Right hindlimb (tissue), 1 donor: ENCODE measurements around the gene GRM1.

Experiments used
- DNase-seq: peaks from one replicate; pipeline ENCODE4 v3.0.0-alpha.2; 2018

GRM1 gene

DNA sequence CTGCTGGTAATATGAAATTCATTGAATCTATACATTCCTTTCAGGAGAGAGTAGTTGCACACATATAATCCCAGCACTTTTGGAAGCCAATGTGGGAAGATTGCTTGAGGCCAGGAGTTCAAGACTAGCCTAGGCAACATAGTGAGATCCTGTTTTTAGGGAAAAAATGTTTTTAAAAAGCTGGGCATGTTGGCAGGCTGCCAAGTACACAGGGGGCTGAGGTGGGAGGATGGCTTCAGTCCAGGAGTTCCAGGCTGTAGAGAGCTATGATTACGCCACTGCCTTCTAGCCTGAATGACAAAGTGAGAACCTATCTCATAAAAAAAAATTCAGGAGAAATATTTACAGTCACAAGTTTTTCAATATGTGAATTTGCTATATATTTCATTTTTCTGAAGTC lies 71.9 kb downstream of the GRM1 start:
- DNase-seq = no peak

DNA sequence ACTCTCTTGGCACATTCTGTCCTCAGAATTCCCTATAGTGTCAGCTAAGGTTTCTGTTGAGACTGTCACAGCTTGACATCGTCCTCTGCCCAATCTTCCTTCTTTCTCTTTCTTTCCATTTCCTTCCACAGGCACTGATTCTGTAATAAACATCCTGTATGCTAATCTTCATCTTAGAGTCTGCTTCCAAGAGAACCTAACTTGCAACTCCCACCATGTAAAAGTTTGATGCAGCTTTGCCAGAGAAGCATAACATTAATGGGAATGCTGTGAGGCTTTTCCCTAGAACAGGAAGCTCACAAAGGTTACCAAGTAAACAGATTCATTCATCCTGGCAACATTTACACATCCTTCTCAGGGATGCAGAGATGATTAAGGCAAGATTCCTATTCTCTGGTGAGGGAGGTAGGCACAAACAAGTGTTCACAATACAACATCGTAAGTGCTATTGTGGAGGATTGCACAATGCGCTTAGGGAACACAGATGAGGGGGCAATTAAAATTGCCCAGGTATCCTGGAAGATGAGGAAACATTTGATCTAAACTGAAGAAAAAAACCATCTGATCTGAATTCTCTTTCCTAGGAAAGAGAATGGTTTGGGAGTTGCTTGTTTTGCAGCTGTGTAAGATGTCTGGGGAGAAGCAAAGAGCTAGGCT lies 74.7 kb downstream of the GRM1 start:
- no peak for DNase-seq

DNA sequence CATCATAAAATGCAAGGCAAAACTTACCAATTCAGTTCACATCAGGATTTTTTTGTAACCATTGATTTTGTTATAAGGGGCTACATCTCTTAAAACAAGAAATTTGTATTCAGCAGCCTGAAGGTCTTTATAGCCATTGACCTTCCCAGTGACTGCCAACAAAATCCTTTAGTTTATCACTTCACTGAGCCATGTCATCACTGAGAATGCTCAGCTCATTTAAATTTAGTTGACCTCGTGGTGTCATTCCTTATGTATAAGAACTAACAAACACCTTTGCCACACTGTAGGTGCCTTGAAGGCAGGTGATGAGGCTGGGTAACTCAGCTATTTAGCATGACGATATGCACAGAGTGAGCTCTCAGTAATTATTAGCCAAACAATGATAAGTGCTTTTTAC lies 77.7 kb downstream of the GRM1 start:
- no peak for DNase-seq

DNA sequence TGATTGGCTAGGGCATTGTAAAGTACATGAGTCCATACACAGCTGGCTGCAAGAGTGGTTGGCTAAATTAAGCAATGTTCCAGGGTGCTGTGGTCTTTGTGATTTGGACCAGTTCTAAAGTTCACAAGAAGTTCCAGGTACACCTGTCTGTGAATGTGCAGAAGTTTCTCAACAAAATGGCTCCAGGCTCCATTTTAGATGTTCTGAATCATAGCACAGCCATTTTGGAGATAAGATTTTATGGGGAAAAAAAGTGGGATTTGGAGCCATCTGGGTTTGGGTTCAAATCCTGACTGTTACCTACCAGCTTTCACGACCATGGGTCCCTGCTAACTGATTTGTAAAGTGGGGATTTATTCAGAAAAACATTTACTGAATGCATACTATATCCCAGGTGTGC lies 82.1 kb downstream of the GRM1 start:
- DNase-seq = no peak

DNA sequence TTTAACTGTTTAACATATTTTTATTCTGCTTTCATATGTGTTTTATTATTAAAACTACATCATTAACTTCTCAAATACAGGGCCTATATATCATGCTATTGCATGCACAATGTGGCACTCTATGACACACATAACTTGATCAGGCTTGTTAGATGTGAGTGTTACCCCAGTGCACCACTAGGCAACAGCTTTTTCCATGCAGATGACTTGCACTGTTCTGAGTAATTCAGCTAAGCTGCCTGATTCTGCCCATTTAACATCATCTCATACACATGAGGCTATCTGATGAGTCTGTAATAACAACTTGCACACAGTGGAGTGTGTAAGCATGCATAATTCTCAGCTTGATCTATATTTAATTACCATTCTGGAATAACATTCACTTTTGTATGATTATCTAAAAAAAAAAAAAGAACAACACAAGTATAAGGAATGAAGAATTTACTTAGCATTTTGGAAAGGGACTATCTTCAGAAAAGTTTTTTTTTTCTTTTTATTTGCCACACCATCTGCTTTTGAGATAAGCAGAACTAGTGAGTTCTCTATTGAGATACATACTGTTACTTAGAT lies 83.1 kb downstream of the GRM1 start:
- no peak for DNase-seq

DNA sequence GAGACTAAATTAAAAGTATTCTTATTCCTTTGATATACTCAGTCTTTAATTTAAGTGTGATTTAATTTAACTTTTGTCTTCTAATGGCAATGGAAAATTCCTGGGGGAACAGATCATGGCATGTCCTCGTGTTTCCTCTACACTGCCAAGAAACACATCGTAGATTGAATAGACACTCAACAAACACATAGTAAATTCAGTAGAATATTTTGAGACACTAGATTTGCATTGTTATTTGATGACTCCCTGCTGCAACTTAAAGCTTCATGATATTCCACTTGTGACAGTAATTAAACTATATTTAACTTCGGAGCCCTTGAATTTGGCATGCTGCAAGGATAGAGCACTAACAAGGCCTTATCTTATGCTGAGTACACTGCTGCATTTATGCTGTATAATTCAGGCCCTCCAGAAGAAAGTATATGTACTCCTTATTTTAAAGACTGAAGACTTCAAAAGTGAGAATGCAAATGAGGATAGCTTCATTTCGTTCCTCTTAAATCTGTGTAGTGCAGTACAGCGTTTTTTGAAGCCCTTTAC lies 84.3 kb downstream of the GRM1 start:
- DNase-seq = no peak

DNA sequence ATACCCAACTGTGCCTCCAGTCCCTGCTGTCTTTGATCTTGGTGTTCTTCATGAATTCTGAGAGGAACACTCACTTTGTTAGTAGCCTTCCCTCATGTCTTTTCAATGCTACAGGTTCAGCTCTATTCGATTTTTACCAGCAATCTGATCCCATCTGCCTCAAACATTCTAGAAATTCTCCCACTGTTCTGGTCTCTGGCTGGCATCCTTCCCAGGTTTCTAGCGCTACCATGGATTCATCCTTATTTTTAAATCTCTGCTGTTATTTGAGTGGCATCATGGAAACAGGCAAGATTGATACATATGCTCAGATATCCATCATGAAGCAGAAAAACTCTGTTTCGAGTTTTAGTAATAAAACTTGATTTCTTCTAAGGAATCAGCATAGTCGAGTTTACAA lies 94.8 kb downstream of the GRM1 start:
- no peak for DNase-seq

DNA sequence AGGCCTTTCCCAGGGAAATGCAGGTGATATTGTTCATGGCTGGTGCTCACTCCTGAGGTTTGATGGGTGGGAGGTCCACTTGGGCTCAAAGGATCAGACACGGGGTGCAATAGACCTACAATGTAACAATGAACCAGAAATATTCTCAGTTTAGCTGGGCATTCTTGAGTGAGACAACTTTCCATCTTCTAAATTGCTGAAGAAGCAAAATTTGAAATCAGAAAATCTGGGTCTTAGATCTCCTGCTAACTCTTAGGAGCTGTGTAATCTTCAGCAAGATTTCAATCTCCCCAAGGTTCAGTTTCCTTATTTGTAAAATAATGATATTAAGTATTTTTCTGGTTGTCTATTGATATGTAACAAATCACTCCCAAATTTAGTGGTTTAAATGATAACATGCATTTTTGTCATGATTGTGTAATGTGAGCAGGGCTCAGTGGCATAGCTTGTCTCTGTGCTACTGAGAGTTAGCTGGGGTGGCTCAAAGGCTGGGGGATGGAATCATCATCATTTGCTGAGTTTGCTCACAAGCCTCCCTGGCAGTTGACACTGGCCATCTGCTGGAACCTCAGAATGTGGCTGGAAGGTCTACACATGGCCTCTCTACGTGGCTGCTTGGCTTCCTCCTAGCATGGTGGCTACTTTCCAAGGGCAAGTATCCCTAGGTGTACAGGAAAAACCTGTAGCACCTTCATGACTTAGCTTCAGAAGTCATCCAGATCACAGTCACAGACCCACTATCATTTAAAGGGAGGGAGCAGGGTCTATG lies 98.8 kb downstream of the GRM1 start:
- no peak for DNase-seq

DNA sequence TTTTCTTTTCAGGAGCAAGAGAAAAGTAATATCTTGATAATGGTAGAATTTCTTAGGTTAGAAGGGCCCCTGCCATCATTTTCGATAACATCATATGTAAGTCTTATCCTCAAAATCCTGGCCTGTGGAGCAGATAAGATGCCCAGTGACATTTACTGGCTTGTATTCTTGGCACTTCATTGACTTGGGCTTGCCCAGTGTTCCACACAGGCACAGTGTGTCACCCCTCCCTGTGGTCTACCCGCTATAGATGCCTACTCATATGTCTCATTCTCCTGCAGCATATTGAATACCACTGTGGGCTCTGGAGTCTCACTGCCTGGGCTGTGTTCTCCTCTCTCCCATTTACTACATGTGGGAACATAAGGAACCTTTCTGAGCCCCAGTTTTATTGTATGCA lies 105.0 kb downstream of the GRM1 start:
- no peak for DNase-seq

DNA sequence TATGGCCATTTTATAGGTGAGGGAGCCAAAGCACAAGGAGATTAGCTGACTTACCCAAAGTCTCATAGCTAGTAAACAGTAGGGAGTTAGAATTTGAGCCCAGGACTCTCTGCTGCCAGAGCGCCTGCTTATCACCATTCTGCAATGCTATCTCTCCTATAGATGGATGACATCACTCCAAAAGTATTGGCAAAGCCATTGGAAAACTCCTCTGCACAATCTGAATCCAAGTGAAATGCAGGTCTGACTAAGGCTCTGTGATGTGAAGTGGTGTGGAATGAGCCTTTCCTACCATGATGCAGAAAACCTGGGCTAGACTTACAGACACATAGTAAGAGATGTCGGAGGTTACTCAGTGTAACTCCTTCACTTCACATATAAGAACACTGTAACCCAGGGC lies 106.3 kb downstream of the GRM1 start:
- DNase-seq = no peak

DNA sequence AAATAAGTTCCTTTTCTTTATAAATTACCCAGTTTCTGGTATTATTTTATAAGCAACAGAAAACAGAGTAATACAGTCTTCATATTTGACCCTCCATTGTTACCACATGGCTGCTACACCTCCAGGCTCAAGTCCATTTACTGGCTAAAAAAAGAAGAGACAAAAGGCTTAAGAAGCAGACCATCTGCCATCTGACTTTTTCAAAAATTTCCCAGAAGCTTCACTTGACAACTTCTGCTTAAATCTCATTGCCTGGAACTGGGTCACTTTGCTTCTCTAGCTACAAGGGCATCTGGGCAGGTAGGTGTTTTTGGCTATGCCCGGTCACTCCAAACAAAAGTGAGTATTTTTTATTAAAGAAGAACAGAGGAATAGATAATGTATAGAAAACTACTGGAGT lies 118.0 kb downstream of the GRM1 start:
- DNase-seq = no peak

DNA sequence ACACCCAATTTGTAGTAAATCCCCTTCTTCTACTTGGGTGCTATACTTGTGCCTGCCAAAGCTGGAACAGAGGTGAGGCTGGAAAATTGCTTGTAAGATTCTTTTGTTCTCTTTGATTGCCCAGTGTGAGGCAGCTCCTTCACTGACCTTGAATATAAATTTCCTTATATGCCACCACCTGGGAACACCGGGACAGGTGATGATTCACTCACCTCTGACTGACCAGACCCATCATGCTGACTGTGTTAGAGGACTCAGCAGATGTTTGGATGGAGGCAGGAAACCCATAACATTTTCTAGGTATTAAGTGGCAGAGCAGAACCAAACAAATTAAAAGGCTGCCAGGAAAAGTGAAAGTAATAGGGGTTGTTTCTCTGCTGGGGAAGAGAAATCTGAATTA lies 120.9 kb downstream of the GRM1 start:
- no peak for DNase-seq

DNA sequence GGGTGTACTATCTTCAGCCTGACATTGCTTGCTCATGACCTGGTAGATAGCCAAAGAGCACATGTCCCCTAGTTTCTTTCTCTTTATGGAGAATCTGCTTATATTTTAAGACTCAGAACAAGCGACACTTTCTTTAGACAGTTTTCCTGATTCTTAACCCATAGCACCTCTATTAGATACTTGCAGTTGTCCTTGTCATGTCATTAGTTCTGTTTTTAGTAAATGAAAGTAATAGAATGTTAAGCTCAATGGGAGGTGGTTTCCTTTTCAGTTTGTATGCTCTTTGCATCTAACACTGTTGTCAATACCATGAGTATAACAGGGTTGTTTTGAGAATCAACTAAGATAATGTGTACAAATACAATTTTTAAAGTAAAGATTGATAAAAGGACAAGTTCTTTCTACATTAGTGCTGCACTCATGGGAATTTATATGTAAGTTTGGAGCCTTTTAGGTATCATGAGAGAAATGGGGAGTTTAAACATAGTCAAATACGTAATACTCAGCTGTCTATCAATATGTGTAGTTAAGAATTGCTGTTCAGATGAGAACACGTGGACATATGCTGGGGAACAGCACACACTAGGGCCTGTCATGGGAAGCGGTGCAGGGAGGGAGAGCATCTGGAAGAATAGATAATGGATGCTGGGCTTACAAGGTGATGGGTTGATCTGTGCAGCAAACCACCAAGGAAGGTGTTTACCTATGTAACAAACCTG lies 124.3 kb downstream of the GRM1 start:
- no peak for DNase-seq

DNA sequence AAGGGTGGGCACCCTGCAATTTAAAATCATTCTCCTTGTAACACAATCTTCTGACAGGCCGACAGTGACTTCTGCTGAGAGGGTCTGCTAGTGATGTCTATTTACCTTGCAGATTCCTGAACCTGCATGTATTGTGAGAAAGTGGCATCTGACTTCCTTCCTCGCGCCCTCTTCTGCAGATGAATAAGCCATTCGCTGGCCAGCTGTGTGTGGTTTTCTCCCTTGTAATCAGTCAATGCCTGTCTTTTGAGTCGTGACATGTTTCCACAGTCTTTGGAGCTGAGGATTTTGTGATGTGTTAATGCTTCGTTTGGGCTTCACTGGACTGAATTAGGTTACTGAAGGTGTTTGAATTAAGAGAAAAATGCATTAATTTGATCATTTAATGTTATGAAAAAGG lies 125.3 kb downstream of the GRM1 start:
- no peak for DNase-seq

DNA sequence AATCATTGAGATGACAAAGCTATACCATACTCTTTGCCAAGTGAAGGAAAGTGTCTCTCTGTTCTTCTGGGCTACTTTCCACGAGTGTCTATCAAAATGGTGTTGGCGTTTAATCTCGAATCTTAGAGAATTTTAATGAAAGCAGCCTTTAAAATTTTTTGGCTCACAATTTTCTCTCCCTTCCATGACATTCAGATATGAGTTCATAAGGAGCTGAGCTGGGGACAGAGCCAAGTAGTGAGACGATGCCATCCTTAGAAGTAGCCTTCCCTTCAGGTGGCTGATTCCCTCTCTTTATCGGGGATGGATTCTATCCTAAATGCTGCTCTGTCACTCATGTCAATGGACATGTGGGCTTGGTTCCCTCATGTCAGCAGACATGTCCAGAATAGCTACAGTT lies 132.8 kb downstream of the GRM1 start:
- no peak for DNase-seq

DNA sequence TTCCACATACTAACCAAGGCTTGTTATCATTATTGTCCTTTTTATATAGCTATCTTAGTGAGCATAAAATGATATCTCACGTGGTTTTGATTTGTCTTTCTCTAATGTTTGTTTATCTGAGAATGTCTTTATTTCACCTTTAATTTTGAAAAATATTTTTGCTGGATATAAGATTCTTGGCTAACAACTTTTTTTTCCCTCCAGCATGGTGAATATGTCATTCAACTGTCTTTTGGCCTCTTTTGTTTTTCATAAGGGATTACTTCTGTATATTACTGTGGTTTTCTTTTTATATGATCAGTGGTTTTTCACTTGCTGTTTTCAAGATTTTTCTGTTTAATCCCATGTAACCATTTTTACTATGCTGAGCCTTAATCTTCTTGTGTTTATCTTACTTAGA lies 141.0 kb downstream of the GRM1 start:
- no peak for DNase-seq

DNA sequence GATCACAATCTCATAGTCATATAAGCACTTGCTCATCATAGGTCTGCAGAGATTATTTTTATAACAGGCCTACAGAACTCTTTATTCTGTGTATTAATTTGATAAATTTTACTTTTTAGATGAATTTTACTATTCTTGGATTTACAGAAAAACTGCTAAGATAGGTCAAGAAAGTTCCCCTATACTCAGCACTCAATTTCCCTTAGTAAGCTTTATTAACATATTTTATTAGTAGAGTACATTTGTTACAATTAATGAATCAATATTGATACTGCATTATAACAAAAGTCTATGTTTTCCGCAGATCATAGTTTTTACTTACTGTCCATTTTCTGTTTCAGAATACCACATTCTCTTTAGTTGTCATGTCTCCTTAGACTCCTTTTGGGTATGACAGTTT lies 148.9 kb downstream of the GRM1 start:
- DNase-seq = no peak

DNA sequence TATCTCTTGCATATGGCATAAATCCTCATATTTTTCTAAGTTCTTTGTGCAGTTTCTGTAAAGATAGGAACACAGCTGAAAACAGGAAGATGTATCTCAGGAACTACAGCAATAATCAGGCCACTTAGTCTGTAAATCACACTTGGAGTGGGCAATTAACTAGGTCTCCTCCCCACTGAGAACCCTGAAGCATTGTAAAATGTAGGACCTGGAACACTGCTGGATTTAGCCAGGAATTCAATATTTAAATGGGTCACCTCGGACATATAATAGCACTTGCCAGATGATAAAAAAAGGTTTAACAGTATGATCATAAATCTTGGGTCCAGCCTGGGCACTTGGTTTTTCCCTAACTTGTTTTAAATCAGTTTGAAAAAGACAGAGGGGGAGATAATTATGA lies 155.0 kb downstream of the GRM1 start:
- no peak for DNase-seq

DNA sequence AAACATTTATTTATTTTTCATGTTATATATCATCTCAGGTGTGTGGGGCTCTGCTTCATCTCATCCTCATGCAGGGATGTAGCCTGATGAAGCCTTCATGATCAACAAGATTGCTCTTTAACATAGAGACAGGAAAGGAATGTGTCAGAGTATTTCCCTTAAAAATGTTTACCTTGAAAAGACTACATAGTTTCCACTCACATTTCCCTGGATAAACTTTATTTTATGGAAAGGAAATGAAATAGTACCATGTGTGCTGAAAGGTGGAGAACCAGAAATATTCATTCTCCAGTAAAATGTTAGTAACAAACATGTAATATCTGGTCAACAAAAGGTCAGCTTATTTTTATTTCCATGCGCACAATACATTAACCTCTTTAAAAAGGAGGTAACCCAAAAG lies 155.8 kb downstream of the GRM1 start:
- no peak for DNase-seq

DNA sequence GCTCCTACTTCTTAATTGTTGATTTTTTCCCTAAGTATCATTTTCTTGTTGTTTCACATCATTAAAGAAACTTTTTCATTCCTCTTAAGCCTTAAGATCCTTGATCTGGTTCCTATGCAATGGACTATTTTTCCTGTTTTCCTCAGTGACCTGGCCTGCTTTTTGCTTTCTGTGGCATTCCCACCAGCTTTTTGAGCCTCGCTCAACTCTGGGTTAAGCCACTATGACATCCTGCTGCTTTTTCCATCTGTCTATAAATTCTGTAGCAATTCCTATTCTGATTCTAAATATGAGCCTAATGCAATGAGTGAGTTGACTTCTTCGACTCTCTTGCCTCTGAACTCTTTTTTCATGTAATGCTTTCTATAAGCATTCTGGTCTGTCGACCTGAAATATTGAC lies 160.3 kb downstream of the GRM1 start:
- no peak for DNase-seq

DNA sequence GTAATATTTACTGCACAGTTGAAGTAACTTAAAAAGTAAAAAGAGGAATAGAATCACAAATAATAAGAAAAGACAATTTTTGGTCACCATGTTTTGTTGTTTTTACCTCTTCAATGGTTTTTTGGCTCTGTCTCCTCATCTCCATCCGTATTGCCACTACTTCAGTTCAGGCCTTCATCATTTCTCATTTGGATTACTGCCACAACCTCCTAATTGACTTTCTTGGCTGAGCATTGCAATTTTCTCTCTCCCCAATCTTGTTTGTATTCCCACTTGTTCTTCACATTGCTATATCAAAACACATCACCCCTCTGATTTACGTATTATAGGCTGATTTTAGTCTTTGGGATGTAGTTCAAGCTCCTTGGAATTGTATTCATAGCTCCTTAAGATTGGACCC lies 161.7 kb downstream of the GRM1 start:
- DNase-seq = no peak

DNA sequence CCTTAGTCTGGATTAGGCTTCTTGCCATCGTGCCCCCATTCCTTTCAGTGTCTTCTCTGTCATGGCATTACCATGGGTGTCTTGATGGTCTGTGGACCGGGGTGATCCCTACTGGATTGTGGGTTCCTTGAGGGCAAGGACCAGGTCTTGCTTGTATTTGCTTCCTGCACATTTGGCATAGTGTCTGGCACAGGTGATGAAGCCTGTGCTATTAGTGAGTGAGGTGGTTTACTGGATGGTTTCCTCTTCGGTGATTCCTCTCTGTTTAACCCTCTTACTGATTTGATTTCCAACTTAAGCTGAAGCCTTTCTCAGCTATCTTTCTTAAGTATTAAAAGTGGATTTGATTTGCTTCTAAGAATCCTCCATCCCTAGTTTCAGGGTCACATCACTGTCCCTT lies 162.3 kb downstream of the GRM1 start:
- no peak for DNase-seq

DNA sequence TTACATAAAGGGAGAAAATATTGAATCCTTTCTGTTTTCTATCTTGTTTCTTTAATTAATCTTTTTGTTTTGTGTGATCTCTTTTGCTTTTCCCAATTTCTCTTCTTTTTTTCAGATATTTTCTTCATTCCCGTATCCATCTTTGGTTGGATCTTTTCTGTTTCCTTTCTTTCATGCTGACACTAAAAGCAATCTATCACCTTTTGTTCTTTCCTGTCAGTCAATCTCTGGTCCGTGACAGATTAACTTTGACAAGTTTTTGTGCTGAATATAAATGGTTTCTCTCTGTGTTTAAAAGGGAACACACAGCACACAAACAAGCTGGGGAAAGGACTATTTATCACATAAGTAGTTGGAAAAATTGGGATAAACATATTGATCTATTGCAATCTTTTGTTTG lies 162.8 kb downstream of the GRM1 start:
- DNase-seq = no peak

DNA sequence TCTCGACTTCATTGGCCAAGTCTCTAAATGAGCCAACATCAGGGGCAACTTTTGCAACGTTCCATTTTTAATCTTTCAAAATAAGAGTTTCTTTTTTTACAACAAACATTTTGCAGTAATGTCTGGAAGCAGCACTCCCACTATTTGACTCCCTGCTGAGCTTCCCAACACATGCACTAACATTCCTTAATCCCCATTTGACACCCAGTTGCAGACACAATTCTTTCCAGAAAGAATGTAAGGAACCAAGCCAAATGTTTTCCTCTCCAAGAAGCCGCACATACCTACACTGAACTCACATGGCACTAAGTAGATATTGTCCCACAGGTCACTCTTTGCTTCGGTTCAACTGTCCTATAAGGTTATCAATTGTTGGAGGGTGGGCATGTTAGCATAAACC lies 165.6 kb downstream of the GRM1 start:
- no peak for DNase-seq
